Liver (tissue), 3 donors: ENCODE data around the gene PAPSS1.

Experiments
- HNF4G ChIP-seq: IDR thresholded peaks from 2 replicates; pipeline ENCODE4 v1.6.1; 2016; ENCODE audit warnings: antibody characterized with exemption
- JUND ChIP-seq, 2 donors: IDR thresholded peaks; 2 replicates each; pipeline ENCODE4 v1.6.1; 2016; ENCODE audit warnings: antibody characterized with exemption in 2 of 2
- RXRA ChIP-seq, 2 donors: IDR thresholded peaks; 2 replicates each; pipeline ENCODE4 v1.6.1; 2017 to 2018; ENCODE audit warnings: antibody characterized with exemption in 2 of 2, mild to moderate bottlenecking in 1 of 2
- SP1 ChIP-seq: IDR thresholded peaks from 2 replicates; pipeline ENCODE4 v1.6.1; 2018; ENCODE audit warnings: antibody characterized with exemption, mild to moderate bottlenecking
- TF ChIP-seq, protein P1 (sequence below): fragments of 150-350 bp; IDR thresholded peaks from 2 replicates; pipeline ENCODE4 v1.5.1; 2017; ENCODE audit warnings: improper control_type of control experiment, low read depth, low read length; ENCODE audit not compliant: missing input control
- donor health status: healthy.
- donor health status: healthy.

DNA sequence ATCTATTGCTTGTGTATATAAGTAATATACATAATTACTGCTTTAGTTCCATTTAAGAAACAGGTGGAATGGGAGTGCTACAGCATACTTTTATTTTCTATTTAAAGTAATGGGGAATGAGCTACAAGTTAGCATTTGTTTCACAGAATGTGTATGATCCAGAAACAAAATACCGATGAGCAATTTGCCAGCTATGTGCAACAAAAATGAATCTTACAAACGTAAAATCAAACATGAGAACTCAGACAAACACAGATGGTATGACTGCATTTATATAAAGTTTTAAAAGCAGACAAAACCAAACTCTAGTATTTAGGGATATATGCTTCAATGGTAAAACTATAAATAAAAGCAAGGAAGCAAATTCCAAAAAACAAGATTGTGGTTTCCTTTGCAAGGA, 141.7 kb downstream of the PAPSS1 start:
- TF ChIP-seq, protein P1, sequence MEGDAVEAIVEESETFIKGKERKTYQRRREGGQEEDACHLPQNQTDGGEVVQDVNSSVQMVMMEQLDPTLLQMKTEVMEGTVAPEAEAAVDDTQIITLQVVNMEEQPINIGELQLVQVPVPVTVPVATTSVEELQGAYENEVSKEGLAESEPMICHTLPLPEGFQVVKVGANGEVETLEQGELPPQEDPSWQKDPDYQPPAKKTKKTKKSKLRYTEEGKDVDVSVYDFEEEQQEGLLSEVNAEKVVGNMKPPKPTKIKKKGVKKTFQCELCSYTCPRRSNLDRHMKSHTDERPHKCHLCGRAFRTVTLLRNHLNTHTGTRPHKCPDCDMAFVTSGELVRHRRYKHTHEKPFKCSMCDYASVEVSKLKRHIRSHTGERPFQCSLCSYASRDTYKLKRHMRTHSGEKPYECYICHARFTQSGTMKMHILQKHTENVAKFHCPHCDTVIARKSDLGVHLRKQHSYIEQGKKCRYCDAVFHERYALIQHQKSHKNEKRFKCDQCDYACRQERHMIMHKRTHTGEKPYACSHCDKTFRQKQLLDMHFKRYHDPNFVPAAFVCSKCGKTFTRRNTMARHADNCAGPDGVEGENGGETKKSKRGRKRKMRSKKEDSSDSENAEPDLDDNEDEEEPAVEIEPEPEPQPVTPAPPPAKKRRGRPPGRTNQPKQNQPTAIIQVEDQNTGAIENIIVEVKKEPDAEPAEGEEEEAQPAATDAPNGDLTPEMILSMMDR, result no peak
- TF ChIP-seq SP1, result no peak
- TF ChIP-seq RXRA (IDR thresholded peaks at IDR 0.05), result no peak
- no peak for TF ChIP-seq HNF4G
- TF ChIP-seq JUND (IDR thresholded peaks at IDR 0.05), result no peak
